DMS153 treated with DMSO at 0.1 percent for 48 hours (cell line): Measurements from ENCODE around the gene CTNNA1.
"Not testable (repeated sequence)": the region's sequence is repeated elsewhere in the genome, so short reads cannot be mapped to it uniquely, and the experiment has no call there.

Experiments
- DNase-seq: peaks from one replicate; lab custom pipeline; 2025; ENCODE audit not compliant: unreplicated experiment; lab: John Stamatoyannopoulos, UW

Gene CTNNA1

DNA sequence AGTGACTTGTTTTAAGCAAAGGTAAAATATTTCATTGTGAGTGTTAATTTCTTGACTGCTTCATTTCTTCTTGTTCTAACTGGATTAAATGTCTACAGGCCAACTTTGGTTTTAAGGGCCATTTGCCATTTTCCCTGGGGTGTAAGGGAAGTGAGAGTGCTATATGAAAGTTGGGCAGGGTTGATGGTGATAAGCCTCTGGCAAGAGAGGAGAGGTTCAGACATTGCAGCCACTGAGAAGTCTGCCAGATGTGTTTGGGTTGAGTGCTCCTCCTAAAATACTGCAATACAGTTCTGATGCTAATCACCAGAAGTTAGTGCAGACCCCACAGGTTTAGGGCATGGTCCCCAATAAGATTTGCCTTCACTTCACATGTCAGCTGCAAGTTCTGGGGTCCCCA lies 136.8 kb downstream of the CTNNA1 start:
- no peak for DNase-seq

DNA sequence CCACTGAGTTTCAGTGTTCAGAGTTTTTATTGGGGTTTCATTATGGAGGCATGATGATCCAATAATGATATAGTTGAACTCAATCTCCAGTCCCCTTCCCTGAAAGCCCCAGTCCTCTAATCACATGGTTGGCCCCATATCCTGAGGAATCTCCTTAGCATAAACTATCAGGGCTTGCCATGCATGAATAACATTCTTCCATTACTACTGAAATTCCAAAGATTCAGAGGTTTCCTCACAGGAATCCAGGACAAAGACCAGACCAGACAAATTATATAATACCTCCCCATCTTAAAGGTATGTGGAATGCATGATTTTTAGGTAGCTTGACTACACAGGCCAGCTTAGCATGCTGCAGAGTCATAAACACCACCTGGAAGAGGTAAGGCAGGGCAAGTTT lies 137.4 kb downstream of the CTNNA1 start:
- no peak for DNase-seq

DNA sequence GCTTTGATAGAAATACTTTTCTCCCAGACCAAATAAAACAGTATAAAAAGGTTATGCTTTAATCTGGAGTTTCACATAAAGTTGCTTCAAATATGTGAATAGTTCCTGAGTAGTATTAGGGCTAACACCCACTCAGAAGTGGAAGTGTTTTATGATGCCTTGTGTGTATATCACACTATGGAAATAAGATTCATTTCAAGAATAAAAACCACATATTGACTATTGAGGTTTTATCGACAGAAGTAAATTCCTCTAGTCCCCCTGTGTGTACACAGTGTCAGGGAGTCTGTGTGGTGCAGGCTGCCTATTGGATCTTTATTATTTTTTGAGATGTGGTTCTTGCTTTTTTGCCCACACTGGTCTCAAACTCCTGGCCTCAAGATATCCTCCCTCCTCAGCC lies 142.7 kb downstream of the CTNNA1 start:
- no peak for DNase-seq

DNA sequence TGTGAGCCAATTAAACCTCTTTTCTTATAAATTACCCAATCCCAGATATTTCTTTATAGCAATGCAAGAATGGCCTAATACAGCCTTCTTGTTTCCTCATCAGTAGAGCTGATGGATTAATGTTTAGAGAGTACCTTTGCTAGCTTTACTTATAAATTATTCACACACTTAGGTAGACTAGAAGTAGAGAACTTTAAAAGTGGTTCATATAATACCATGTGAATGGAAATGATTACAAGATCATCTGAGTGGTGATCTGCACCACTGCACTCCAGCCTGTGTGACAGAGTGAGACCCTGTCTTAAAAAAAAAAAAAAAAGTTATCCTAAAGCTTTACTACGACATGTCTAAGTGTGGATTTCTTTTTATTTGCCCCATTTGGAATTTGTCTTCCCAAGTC lies 145.1 kb downstream of the CTNNA1 start:
- DNase-seq = no peak

DNA sequence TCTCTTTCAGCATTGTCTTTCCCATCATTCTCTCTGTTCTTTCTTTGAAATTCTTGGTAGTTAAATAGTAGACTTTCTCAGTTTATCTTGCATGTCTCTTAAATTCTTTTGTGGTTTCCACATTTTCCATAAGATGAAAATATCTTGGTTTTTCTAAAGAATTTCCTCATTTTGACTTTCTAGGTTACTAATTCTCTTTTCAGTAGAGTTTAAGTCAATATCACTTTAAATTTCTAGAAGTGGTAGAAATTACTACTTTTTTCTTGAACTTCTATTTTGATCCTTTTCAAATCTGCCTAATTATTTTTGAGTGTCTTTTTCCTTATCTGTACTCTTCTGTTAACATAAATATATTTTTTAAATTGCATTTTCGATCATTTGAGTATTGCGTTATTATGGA lies 145.5 kb downstream of the CTNNA1 start:
- DNase-seq = no peak

DNA sequence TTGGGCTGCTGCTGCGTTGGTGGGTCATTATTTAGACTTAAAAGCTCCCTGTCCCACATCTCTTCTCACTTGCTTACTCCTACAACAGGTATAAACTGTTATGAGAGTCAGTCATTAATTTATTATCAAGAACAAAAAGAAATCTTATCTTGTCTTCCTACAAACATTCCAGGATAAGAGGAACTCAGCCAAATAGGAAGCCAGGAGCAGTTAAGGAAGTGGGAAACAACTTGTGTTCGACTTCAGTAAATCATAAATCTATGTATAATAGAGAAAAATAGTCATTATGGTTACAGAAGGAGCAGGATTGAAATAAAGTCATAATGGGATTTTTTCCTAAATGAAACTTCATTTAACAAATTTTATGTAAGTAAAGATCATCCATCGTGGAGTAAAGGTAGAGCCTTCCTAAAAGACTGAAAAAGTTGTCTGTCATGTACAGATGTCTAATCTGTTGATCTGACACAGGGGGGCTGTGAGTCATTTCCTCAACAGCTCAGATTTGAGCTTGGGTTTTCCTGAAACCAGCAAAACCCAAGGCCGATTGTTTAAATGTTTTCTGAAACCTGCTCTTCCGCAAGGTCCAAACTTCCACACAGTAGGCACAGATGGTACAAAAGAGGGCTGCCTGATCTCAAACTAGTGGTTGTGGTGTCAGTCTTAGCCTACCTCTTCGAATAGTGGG lies 147.2 kb downstream of the CTNNA1 start:
- no peak for DNase-seq

DNA sequence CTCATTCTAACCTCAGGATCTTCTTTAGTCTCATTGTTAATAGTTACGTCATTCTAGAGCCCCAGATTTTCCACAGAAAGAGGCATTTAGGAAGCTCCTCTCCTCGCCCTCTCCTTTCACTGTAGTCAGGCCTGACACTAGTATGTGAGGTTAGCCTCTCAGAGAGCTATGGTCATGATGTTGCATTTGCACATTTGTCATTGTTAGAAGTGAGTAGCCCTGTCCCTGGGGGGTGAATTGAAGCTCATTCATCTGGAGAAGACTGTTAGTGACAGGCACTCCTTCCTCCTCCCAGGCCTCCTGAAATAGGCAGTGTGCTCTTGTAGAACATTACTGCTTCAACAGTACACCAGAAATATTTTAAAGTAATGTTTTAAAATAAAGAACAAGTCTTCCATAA lies 148.5 kb downstream of the CTNNA1 start:
- DNase-seq = no peak

DNA sequence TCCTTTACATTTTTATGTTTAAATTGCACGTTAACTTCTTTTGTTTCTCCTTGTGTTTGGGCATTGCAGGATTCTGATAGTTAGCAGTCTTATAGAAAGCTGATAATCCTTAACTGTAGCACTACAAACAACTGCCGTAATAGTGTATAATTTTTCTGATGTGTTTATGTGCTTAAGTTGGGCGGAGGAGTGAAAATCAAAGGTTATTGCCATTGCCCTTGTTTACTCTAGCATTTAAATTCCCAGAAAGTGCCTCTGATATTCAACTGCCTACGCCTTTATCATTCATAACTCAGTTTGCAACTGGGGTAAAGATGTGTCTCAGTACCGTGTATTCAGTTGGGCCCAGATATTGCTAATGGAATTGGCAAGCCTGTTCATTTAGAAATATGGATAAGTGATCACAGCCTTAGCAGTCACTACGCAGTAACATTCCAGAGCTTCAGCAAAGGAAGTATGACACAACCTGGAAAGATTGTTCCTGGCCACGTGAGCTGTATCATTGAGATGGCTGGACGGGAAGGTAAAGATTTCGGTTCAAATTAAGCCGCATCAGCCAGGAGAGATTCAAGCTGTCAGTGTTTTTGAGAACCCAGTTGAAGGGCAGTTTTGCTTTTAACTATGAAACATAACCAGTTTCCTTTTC lies 150.0 kb downstream of the CTNNA1 start:
- DNase-seq = no peak

DNA sequence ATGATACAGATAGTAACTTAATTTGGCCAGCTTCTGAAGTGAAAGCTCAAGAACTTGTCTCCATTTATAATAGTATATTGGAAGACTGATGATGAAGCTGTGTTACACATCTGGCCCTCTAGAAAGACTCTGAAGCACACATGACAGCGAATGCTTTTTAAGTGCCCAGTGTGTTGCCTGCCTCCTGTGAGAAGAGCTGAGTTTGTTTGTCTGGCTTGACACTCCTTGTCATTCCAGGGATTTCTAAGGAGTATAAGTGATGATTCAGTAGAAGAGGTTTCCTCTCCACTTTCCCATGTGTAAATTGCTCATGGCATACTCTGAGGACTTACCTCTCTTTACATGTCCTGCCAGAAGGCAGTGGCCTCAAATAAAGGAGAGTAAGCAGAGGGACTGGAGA lies 152.3 kb downstream of the CTNNA1 start:
- no peak for DNase-seq

DNA sequence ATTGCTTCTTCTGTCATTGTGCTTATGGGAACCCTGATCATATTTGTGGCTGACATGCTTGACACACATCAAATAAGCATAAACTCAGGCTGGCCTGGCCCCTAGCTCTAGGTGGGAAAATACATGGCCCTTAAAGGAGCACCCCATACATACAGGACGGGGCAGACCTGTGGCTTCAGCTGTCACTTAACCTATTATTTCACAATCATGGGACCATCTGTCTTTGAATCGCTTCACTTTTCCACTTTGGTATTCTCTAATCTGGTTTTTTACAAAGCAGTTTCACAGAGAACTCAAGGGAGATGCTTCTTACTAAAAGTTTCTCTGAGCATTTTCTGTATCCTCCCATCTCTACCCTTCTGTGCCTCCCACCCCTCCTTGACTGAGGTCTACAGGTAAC lies 156.5 kb downstream of the CTNNA1 start:
- no peak for DNase-seq

DNA sequence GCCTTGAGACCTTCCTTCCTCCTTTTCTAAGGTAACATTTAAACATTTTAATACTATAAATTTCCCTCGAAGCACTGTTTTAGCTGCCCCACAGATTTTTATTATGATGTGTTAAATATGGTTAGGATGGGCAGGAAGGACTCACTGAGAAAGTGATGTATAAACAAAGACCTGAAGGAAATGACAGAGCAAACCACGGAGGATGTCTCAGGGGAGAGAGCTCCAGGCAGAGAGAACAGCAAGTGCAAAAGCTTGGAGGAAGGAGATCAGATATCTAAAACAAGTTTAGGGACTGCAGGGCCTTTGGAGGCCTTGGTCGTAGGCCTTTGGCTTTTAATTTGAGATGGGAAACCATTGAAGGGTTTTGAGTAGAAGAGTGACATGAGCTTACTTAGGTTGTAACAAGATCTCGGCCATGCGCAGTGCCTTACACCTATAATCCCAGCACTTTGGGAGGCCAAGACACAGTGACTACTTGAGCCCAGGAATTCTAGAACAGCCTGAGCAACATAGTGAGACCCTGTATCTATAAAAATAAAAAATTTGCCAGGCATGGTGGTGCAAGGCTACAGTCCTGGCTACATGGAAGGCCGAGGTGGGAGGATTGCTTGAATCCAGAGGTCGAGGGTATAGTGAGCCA lies 157.4 kb downstream of the CTNNA1 start:
- no peak for DNase-seq

DNA sequence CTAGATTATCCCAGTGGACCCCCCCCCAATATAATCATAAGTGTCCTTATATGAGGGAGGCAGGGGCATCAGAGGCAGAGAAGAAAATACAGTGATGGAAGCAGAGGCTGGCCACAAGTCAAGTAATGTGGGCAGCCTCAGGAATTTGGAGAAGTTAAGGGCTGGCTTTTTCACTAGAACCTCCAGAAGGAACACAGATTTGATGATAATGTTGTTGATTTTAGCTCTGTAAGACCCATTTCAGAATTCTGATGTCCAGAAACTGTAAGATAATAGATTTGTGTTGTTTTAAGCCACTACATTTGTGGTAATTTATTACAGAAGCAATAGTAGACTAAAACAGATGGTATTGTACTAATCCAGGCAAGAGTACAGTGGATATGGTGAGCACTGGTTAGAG lies 158.2 kb downstream of the CTNNA1 start:
- no peak for DNase-seq

DNA sequence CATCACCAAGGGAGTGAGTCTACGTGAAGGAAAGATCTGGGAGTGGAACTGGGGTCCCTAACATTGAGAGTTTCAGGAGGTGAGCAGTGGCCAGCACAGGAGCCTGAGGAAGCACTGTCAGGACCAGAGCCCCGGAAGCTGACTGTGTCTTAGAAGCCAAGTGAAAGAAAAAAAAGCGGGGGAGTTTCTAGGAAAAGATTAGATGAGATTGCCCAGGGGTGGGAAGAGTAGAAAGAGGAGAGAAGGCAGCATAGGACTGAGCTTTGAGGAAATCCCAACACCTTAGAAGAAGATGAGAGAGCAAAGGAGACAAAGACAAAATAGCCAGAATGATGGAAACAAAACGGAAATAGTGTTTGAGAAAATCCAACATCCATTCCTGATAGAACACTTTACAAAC lies 158.9 kb downstream of the CTNNA1 start:
- DNase-seq = no peak

DNA sequence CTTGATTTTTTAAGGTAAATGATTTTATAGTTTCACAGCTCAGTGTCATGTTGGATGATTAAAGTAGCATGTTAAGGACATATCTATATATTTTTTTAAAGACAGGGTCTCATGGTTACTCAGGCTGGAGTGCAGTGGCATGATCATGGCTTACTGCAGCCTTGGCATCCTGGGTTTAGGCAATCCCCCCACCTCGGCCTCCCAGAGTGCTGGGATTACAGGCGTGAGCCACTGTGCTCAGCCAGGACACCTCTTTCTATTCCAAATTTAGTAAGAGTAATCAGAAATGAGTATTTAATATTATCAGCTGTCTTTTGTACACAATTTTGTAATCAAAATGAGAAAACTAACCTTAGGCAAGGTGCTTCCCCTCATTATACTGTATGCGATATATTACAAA lies 160.5 kb downstream of the CTNNA1 start:
- no peak for DNase-seq

DNA sequence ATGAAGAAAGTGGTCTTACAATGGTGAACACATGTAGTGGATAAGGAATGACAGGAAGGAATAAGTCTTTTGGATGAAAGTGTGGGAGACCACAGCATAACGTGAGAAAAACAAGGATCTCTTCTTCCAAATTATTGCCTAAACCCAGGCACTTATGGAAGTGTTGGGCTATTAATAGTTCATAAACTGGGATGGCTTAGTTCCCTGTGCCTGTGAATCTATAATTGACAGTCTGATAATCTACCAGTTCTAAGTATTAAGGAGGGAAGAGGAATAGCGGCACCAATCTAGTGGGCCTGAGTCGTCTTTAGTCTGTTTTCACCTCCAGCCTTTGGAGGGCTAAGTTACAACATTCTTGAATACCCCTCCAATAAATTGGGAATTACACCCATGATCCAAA lies 161.1 kb downstream of the CTNNA1 start:
- DNase-seq = no peak

DNA sequence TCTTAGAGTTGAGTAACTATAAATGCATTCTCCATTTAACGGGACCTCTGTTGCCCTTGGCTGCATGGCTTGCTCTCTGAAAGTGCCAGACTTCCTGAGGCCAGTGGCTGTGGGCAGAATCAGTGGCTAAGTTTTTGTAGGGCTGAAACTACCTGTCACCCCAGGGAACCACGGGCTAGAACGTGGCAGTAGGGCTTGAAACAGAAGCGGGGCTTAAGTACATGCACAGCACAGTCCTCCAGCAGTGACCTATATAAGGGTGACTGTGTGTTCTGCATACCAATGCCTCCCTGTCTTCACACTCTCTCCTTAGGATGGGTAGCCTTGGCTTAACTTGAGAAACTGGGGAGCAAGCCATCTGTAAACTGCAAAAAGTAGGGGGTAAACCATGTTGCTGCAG lies 165.5 kb downstream of the CTNNA1 start:
- no peak for DNase-seq

DNA sequence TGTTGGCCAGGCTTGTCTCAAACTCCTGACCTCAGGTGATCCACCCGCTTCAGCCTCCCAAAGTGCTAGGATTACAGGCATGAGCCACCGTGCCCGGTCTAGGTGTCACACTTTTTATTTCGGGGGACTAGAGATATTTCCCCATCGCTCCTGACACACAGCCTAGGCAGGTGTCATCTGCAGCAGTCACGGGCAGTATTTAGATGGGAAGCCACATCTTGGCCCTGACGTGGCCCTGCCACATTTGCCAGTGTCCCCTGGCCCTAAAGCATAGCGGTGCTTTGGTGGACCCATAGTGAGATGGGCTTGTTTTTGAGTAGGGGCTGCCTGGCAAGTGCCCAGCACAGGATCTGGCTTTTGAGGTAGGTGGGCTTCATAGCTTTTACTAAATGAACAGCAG lies 167.0 kb downstream of the CTNNA1 start:
- no peak for DNase-seq

DNA sequence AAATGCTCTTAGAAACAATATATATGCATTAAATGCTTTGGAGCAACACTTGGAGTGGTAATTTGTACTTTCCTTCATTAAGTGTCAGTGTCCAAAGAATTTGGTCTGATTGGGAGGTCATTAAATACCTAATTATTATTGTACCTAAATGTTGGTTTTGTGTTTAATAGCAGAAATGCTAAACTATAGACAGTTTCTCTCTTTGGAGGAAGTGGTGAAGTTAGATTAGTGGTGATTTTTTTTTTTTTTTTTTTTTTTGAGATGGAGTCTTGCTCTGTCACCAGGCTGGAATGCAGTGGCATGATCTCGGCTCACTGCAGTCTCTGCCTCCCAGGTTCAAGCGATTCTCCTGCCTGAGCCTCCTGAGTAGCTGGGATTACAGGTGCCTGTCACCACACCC lies 168.1 kb downstream of the CTNNA1 start:
- not testable (repeated sequence) for DNase-seq

DNA sequence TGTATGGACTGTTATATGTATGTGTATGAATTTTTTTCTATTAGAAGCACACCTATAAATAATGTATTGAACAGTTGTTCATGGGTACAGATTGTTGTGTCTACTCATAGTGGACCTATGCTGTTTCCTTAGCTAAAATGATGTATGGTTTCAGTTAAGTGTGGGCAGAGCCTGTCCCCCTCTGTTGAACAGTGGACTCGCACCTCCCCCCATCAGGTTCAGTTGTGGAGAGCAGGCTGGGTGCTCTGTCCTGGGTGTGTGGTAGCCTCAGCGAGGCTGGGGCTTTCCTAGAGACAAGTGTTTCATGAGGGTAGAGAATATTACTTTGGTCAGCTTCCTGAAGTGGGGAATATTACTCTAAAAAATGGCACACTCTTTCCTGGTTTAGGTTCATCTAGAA lies 169.3 kb downstream of the CTNNA1 start:
- no peak for DNase-seq

DNA sequence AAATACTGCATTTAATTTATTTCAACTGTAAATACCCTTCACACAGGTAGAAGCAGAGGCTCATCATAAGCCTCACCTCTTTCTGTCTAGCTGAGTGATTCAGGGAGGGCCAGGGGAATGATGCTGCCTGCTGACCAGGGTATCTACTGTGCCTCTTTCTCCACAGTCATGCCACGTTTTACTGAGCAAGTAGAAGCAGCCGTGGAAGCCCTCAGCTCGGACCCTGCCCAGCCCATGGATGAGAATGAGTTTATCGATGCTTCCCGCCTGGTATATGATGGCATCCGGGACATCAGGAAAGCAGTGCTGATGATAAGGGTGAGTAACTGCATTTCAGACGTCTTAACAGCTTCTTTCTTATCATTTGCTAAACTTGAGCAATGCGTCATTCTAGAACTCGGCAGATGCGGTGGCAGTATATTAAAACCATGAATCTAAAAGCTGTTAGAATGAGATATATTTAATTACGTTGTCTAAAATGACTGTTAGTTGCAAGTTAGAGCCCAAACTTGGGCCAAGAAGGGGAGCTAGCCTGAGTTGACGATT lies 171.9 kb downstream of the CTNNA1 start:
- DNase-seq = no peak

DNA sequence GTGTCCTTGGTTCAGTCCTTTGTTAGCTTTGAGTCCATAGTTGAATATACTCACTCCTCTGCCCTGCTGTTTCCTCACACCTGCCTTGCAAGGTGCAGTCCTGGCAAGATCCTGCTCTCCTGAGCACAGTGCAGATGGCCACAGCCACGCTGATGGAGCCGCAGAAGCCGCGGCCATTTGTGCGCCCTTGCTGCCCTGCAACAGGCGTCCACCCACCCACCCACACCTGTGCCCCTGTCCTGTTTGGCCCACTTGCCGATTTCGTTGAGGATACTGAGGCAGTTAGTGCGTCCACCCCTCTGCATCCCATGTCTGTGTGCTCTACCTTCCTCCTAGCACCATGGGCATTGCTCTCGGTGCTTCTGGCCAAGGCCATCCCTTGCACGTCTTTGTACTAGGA lies 173.0 kb downstream of the CTNNA1 start:
- no peak for DNase-seq

DNA sequence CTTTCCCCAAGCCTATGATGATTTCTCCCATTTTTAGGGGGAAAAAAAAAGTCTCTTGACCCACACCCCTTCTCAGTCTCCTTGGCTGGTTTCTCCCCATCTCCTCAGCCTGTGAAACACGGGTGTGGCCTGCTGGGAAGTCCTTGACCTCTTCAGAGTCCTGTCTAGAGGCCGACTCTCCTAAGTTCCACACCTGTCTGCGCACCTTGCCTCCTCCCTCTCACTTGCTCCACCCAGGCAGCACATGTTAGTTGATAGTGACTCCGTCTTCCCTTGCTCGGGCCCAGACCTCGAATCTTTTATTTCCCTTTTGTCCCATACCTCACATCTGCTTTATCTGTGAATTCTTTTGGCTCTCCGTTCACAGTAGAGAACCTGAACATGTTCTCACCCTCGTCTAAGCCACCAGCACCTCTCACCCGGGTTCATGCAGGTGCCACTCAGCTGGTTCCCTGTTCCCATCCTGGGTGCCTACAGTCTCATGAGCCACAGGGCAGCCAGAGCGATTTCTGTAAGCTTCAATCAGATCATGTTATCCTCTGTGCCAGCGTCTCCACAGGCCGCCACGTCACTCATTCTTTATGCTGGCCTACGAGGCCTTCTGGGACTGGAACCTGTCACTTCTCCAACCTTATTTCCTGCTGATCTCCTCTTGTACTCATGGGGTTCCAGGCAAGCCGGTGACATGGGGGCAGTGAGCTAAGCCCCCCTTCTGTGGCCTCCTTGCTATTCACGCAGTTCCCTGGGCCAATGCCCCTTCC lies 173.6 kb downstream of the CTNNA1 start:
- no peak for DNase-seq
